Brain microvascular endothelial cell (primary cell): ENCODE data around the gene SRA1.

ENCODE experiments used
- DNase-seq: peaks from one replicate; pipeline ENCODE4 v3.0.0-alpha.2; 2020
- H3K27ac ChIP-seq: fragments of 250-450 bp; sonication (Bioruptor Pico); 2 replicates; pipeline ENCODE4 v1.5.1; 2020; ENCODE audit warnings: mild to moderate bottlenecking, moderate library complexity
- H3K27me3 ChIP-seq: fragments of 250-450 bp; sonication (Bioruptor Pico); replicated peaks from 2 replicates; pipeline ENCODE4 v1.5.1; 2020; ENCODE audit warnings: mild to moderate bottlenecking
- H3K36me3 ChIP-seq: fragments of 250-450 bp; sonication (Bioruptor Pico); replicated peaks from 2 replicates; pipeline ENCODE4 v1.5.1; 2020; ENCODE audit warnings: mild to moderate bottlenecking
- H3K4me3 ChIP-seq: 2 replicates; pipeline ENCODE4 v1.5.1; 2011; ENCODE audit warnings: low read depth, mild to moderate bottlenecking, control low read depth, low read length, moderate library complexity
- in situ Hi-C: cut with HindIII; loops from 2 replicates; pipeline ENCODE4 v1.10.0; 2017; ENCODE audit warnings: low sequenced_read_pairs, low pct_ligation_motif_present
- TF ChIP-seq, protein P1 (sequence below): IDR thresholded peaks from 2 replicates; pipeline ENCODE4 v1.5.1; 2011; ENCODE audit warnings: low read depth, mild to moderate bottlenecking, moderate library complexity, low read length, control low read depth, inconsistent platforms; ENCODE audit errors: missing control alignments

Gene SRA1

DNA sequence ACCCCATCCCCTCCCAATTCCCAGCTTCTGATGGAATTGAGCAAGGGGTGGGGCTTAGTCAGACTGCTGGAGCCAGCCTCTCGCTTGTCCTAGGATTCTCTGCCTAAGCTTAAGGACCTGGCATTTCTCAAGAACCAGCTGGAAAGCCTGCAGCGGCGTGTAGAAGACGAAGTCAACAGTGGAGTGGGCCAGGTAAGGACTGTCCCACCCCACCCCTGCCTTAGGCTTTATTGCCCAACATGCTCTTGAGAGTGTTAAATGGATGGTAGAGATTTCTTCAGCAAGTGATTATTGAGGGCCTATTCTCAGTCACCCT, 8.5 kb upstream of the SRA1 start:
- in situ Hi-C loops = no loop called here
- TF ChIP-seq, protein P1, sequence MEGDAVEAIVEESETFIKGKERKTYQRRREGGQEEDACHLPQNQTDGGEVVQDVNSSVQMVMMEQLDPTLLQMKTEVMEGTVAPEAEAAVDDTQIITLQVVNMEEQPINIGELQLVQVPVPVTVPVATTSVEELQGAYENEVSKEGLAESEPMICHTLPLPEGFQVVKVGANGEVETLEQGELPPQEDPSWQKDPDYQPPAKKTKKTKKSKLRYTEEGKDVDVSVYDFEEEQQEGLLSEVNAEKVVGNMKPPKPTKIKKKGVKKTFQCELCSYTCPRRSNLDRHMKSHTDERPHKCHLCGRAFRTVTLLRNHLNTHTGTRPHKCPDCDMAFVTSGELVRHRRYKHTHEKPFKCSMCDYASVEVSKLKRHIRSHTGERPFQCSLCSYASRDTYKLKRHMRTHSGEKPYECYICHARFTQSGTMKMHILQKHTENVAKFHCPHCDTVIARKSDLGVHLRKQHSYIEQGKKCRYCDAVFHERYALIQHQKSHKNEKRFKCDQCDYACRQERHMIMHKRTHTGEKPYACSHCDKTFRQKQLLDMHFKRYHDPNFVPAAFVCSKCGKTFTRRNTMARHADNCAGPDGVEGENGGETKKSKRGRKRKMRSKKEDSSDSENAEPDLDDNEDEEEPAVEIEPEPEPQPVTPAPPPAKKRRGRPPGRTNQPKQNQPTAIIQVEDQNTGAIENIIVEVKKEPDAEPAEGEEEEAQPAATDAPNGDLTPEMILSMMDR = no peak
- DNase-seq = no peak
- Histone ChIP-seq H3K27me3 (no peaks in the 10 kb centered on the region), H3K27ac (no peak overlapping the region), H3K36me3 (peaks cover 7% of the 10 kb centered on the region), H3K4me3 (peak overlapping the region; percentile 96)

DNA sequence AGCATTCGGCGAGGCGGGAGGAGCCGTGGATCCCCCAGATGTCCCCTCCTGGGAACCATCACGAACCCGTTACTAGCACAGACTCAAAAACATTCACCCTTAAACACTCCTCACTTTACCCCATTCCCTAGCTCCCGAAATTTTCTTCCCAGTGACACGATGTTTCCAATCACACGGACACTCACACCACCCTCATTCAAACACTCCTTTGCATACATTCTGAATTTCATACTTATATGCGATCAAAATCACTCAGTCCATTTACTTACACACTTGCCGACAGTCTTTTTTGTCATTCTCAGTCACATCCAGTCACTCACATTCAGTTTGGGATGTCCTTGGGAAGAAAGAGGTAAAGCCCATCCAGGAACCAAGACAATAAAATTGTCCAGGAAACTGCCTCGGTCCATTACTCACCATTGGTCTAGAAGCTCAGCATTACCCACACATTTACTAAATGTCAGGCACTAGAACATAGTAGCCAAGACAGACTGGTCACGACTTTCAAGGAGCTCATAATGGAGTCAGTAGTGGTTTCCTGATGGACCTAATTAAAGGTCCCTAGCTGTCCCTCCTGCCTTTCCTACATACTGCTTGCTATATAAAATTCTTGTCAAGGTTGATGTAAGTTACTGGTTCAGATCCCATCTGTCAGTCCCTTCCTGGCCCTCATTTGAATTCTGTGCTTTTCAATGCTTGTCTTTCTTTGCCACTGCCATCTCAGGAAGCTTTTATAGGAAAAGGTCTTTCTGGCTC, 7.9 kb upstream of the SRA1 start:
- peak; percentile 14 for DNase-seq
- TF ChIP-seq, protein P1 = no peak

DNA sequence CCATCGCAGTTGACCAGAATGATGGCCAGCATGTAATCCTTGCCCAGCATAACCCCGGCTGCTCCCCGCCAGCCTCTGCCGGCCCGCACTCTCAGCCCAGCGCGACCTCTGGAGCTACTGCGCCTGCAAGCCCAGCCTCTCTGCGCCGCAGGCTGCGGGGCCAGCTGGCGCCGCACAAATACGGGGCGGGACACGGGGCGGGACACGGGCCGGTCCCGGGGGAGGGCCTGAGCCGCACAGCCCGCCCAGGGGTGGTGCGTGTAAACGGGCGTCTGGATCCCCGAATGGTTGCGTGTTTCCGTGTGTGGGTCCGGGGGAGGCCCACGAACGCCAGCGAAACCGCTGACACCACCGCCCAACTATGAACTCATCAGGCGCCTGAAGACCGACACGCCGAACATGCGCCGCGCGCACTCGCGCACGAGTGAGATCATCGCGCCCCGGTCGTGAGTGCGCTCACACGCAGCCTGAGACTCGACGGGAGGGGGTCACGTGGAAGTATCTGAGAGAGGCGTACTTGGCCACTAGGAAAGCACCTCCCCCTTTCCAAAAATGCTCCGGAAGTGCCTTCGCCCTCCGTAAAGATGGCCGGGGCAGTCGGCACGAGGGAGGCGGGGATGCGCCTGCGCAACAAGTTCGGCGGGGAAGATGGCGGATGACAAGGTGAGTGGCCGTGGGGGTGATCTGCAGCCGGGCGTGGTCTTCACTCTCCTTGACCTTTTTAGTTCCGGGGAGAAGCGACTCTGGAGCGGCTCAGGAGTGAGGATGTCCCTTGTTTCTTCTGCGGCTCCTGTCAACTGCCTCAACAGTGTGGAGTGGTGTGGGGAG, 7.1 kb upstream of the SRA1 start, which contains the start of the genes APBB3 and SLC35A4:
Gene APBB3, minus strand, starts transcription at position 403 of the 828 bp plus-strand sequence. Its CDS starts 353 bp downstream, at position 50.
Gene SLC35A4, plus strand, starts transcription at position 633 of the 828 bp plus-strand sequence. CDS start 2,342 bp downstream, outside the sequence.
- Histone ChIP-seq H3K27ac (peak within 1 kb of the TSS; percentile 88), H3K36me3 (peaks cover 7% of the 10 kb centered on the region), H3K4me3 (peak within 1 kb of the TSS; percentile 96), H3K27me3 (no peaks in the 10 kb centered on the region)
- TF ChIP-seq, protein P1 = no peak
- peak; percentile 98 for DNase-seq
- in situ Hi-C loops = no loop called here

More for the DNA sequence above, 7.9 kb upstream of the SRA1 start:
- Histone ChIP-seq H3K27me3 (no peaks in the 10 kb centered on the region), H3K27ac (peak overlapping the region; percentile 88), H3K36me3 (peaks cover 7% of the 10 kb centered on the region), H3K4me3 (peak overlapping the region; percentile 96)
- in situ Hi-C loops = no loop called here

DNA sequence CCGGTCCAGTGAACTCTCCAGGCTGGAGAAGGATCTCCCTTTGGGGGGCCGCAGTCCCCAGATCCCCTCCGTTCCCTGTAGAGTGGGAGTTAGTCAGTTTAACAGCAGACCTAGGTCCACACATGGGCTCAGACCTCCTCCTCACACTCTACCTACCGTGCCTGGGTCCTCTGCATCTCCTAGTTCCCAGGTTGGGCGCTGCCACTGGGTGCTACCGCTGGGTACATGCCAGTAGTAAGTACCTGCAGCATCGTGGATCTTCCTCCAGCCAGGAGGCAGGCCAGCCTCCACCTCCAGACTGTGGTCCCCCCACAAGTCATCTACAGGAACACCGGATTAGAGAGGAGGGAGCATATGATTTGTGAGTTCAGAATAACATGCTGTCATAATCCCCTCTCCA, 6.3 kb upstream of the SRA1 start:
- Histone ChIP-seq H3K27me3 (no peaks in the 10 kb centered on the region), H3K36me3 (peaks cover 7% of the 10 kb centered on the region), H3K4me3 (peak overlapping the region; percentile 96), H3K27ac (no peak overlapping the region)
- in situ Hi-C loops = no loop called here
- TF ChIP-seq, protein P1 = no peak
- DNase-seq = no peak

DNA sequence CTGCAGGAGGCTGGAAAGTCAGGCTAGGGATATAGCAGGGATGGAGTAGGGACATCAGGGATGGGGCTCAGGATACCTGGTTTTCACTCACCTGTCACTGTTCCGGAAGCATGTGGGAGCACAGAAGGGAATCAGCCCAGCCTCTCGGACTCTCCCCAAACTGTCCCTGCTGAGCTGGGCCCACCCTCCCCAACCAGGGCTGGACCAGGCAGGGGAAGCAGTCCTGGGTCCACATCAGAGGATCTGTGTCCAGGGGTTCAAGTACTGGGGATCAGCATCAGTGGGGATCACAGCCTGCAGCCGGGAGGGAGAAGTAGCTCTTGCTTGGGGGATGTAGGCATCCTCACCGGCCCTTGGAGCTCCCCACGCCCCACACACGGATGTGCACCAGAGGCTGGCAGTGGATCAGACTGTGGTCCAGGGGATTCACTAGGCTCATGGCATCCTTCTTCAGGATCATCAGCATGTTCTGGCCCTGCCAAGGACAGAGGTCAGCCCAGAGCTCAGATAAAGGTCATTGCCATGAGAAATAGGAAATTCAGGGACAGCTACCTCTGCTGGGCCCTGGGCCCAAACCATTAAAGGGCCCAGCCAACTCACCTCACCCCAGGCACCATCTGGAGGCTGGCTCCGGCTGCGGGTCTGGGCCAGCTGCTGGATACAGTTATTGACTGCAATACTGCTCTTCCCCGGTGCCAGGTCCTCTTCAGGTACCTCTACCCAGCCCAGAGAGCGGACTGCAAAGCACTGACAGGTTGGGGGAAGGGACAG, 4.7 kb upstream of the SRA1 start:
- Histone ChIP-seq H3K27ac (no peak overlapping the region), H3K36me3 (peaks cover 3% of the 10 kb centered on the region), H3K4me3 (no peak overlapping the region), H3K27me3 (no peaks in the 10 kb centered on the region)
- in situ Hi-C loops = no loop called here
- TF ChIP-seq, protein P1 = no peak
- DNase-seq = no peak
